ENCODE data around the gene RNF114. TPM values are rescaled to one million over a fixed set of nuclear protein-coding genes. Genes with fewer than 3 reads are reported as not detected.

Gene RNF114
- total RNA-seq, 3 donors from 2014 or later: 224 TPM

DNA sequence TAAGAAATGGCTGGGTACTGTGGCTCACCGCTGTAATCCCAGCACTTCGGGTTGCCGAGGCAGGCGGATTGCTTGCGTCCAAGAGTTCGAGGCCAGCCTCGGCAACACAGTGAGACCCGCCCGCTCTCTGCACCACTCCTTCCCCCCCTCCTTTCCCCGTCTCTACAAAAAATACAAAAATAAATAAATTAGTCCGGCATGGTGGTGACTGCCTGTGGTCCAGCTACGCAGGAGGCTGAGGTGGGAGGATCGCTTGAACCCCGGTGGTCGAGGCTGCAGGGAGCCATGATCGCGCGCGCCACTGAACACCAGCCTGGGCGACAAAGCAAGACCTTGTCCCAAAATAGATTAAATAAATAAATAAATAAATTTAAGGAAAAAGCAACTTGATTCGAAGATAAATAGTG, 448 bp upstream of the RNF114 start:
- H3K27me3 ChIP-seq: no peaks in the 10 kb centered on the region
- TF ChIP-seq POLR2A (IDR thresholded peaks at IDR 0.05): no peak
- TF ChIP-seq, protein P1, sequence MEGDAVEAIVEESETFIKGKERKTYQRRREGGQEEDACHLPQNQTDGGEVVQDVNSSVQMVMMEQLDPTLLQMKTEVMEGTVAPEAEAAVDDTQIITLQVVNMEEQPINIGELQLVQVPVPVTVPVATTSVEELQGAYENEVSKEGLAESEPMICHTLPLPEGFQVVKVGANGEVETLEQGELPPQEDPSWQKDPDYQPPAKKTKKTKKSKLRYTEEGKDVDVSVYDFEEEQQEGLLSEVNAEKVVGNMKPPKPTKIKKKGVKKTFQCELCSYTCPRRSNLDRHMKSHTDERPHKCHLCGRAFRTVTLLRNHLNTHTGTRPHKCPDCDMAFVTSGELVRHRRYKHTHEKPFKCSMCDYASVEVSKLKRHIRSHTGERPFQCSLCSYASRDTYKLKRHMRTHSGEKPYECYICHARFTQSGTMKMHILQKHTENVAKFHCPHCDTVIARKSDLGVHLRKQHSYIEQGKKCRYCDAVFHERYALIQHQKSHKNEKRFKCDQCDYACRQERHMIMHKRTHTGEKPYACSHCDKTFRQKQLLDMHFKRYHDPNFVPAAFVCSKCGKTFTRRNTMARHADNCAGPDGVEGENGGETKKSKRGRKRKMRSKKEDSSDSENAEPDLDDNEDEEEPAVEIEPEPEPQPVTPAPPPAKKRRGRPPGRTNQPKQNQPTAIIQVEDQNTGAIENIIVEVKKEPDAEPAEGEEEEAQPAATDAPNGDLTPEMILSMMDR (IDR thresholded peaks at IDR 0.05): no peak
- no peak for TF ChIP-seq POLR2AphosphoS5 (IDR thresholded peaks at IDR 0.05)
- intact Hi-C loops (cut with DNase I; ENCODE audit: low total_unique reads): loop anchor here (2.0 kb wide), 1 partner anchor 53 kb away; no protein-coding TSS in a partner anchor
- peak overlapping the region; percentile 98 to 100 (median 100) for H3K4me3 ChIP-seq
- H3K9me3 ChIP-seq: no peaks in the 10 kb centered on the region
- H3K4me1 ChIP-seq: peaks cover 0 to 20% of the 10 kb centered on the region in 2 donors
- DNase-seq (ENCODE audit: low spot score in 2 of 2): no peak
- no peaks in the 10 kb centered on the region for H3K36me3 ChIP-seq
- H3K27ac ChIP-seq: peak overlapping the region; percentile 33 to 96

GRCh38 chr20:49937027-49937929, 1.1 kb downstream of the RNF114 start:
- Histone ChIP-seq H3K4me1 (peaks cover 0 to 20% of the 10 kb centered on the region in 2 donors), H3K4me3 (peak overlapping the region; percentile 98 to 100 (median 100)), H3K36me3 (no peaks in the 10 kb centered on the region), H3K27me3 (no peaks in the 10 kb centered on the region), H3K9me3 (no peaks in the 10 kb centered on the region), H3K27ac (peak overlapping the region; percentile 96 to 97)
- no peak for TF ChIP-seq POLR2A (IDR thresholded peaks at IDR 0.05)
- TF ChIP-seq POLR2AphosphoS5 (IDR thresholded peaks at IDR 0.05): no peak
- TF ChIP-seq, protein P1 (IDR thresholded peaks at IDR 0.05): no peak
- intact Hi-C loops (cut with DNase I; ENCODE audit: low total_unique reads): no loop called here
- DNase-seq (ENCODE audit: low spot score in 2 of 2): no peak

- peaks cover 0 to 20% of the 10 kb centered on the region in 2 donors for H3K4me1 ChIP-seq
- peak overlapping the region; percentile 2 to 69 for H3K27ac ChIP-seq
- DNase-seq (ENCODE audit: low spot score in 2 of 2): no peak
These were observed 2.3 kb downstream of the RNF114 start for GRCh38 chr20:49938173-49939163.

DNA sequence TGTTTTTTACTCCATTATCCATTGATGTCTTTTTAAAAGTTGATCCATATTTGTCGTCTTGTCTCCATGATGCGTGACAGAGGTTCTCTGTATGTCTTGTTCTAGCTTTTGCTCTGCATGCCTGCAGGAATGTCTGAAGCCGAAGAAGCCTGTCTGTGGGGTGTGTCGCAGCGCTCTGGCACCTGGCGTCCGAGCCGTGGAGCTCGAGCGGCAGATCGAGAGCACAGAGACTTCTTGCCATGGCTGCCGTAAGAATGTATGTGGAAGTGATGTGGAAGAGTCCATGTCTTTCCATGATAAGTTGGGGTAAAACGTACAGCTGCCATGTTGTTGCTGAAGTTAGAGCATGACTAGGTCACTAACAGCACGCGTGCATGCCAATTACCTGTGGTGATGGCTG, 5.3 kb downstream of the RNF114 start:
- TF ChIP-seq POLR2A (IDR thresholded peaks at IDR 0.05) (no peak), POLR2AphosphoS5 (IDR thresholded peaks at IDR 0.05) (no peak)
- TF ChIP-seq, protein P1 (IDR thresholded peaks at IDR 0.05): no peak
- H3K27ac ChIP-seq: no peak overlapping the region
- peaks cover 0 to 20% of the 10 kb centered on the region in 2 donors for H3K4me1 ChIP-seq
- intact Hi-C loops (cut with DNase I; ENCODE audit: low total_unique reads): no loop called here
- H3K4me3 ChIP-seq: no peak overlapping the region
- no peak for DNase-seq (ENCODE audit: low spot score in 2 of 2)
- no peaks in the 10 kb centered on the region for H3K36me3 ChIP-seq
- H3K9me3 ChIP-seq: no peaks in the 10 kb centered on the region
- H3K27me3 ChIP-seq: no peaks in the 10 kb centered on the region

More at GRCh38 chr20:49938173-49939163, 2.3 kb downstream of the RNF114 start:
- Histone ChIP-seq H3K9me3 (no peaks in the 10 kb centered on the region), H3K27me3 (no peaks in the 10 kb centered on the region), H3K4me3 (peak overlapping the region in 2 of 3 donors; percentile 98 to 100), H3K36me3 (no peaks in the 10 kb centered on the region)
- intact Hi-C loops (cut with DNase I; ENCODE audit: low total_unique reads): no loop called here
- TF ChIP-seq POLR2AphosphoS5 (IDR thresholded peaks at IDR 0.05): no peak
- TF ChIP-seq POLR2A (IDR thresholded peaks at IDR 0.05): no peak
- TF ChIP-seq, protein P1 (IDR thresholded peaks at IDR 0.05): no peak
